T-helper 2 cell treated with Interferon-gamma antibody and Interleukin-4, amounts not matched to agents 100 ng/mL and 5 ng/mL, for 36 hours (primary cell): Measurements from ENCODE around the gene P3H3. TPM values are rescaled to one million over a fixed set of nuclear protein-coding genes. Genes with fewer than 3 reads are reported as not detected.

Source experiments
- intact Hi-C: fragments of 100-400 bp; cut with micrococcal nuclease; formaldehyde crosslinking; loops from one replicate; pipeline ENCODE4 v1.15.1; 2023
- total RNA-seq: library from RNA; stranded (reverse); gene quantifications from 2 replicates; pipeline ENCODE4 v1.2.3, GENCODE V29; 2022

Gene P3H3
- total RNA-seq, 1 donor from 2014 or later: 0.73 TPM

DNA sequence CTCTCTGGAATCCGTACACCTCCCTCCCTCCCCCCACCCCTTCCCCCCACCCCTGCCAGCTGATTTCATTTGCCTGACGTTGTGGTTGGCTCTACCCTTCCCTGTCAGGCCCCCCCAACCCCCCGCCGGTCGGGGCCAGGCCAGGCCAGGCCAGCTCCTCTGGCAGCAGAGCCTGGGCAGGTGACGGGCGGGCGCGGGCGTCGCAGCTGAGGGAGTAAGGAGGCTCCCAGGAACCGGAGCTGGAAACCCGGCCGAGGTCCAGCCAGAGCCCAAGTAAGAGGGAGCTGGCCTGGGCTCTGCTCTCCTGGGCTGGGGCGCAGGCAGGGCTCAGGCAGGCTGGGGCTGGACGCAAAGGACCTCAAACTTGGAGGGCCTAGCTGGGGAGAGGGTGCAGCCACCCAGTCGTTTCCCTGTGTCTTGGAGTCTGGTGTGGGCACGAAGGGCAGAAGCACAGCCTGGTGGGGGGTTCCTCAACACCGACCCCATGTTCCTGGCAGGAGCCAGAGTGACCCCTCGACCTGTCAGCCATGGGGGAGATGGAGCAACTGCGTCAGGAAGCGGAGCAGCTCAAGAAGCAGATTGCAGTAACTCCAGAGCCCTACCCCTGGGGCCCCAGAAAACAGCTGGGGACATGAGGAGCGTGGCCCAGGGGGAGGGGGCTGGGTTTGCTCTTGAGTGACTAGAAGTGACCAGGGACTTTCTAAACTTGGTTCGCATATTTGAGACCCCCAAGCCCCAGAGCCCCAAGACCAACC lies 12.7 kb downstream of the P3H3 start, which contains the start of gene GNB3:
Gene GNB3 (plus strand): TSS at position 165 of the 755 bp plus-strand sequence. CDS start 363 bp downstream, at position 528.
- intact Hi-C loops: no loop called here

DNA sequence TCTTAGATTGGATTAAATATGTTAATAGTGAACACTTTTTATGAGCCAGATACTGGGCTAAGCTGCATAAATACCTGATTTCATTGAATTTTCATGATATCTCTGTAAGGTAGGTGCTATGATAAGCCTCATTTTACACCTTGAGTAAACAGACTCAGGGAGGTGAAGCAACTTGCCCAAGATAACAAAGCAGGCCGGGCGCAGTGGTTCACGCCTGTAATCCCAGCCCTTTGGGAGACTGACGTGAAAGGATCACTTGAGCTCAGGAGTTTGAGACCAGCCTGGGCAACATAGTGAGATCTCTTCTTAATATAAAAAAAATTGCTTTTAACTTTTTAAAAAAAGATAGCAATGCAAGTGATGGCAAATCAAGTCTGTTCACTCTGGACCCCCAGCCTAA lies 13.9 kb downstream of the P3H3 start:
- intact Hi-C loops: no loop called here

DNA sequence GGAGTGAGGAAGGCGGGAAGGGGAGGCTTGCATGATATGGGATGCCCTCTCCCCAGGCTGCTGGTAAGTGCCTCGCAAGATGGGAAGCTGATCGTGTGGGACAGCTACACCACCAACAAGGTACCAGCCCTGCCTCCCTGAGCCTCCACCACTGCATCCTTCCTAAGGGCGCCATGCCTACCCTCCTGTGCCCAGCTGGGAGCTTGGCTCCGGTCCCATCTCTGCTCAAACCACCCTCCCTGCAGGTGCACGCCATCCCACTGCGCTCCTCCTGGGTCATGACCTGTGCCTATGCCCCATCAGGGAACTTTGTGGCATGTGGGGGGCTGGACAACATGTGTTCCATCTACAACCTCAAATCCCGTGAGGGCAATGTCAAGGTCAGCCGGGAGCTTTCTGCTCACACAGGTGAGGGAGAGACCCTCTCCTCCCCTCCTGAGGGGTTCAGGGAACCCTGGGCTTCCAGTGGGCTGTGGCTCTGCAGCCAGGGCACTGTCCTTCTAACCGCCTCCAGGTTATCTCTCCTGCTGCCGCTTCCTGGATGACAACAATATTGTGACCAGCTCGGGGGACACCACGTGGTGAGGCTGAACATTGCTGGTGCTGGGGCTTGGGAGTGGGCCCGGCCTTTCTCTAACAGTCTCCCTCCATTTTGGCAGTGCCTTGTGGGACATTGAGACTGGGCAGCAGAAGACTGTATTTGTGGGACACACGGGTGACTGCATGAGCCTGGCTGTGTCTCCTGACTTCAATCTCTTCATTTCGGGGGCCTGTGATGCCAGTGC lies 15.1 kb downstream of the P3H3 start:
- intact Hi-C loops: no loop called here

DNA sequence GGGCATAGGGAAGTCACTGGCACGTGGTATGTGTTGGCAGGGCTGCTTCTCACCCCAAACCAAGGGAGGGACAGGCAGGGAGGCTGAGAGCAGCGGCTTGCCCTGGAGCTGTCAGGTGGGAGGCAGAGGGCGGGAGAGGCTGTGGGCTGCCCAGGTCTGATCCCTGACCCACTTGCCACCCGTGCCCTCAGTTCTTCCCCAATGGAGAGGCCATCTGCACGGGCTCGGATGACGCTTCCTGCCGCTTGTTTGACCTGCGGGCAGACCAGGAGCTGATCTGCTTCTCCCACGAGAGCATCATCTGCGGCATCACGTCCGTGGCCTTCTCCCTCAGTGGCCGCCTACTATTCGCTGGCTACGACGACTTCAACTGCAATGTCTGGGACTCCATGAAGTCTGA lies 17.2 kb downstream of the P3H3 start:
- intact Hi-C loops: no loop called here

DNA sequence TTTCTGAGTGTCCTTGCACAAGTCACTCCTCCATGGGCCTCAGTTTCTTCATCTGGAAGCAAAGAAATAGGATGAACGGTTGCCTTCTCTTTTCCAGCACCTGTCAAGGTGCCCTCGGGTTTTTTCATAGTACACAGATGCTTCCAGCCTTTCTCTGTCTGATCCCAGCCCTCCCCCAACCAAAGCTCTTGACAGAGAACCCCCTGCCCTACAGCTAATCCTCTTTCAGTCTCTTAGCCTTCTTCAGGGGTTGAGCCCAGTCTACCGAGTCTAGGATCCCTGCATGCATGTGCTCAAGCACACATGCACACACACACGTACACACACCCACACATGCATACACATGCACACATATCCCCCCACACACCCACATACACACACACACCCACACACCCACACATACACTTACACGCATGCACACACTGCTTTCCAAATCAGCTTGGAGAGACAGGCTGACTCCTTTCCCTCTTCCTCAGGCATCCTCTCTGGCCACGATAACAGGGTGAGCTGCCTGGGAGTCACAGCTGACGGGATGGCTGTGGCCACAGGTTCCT lies 18.2 kb downstream of the P3H3 start:
- intact Hi-C loops: no loop called here

DNA sequence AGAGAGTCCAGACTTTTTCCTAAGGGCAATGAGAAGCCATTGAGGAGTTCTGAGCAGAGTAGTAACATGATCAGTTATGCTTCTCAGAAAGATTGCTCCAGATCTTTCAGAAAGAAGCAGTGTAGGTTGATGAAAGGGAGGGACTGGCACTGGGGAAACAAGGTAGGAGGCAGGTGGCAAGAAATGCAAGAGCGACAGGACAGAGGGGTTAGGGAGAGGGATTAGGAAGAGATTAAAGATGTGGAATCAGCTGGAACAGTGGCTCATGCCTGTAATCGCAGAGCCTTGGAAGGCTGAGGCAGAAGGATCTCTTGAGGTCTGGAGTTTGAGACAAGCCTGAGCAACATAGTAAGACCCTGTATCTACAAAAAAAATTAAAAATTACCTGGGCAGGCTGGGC lies 19.5 kb downstream of the P3H3 start:
- intact Hi-C loops: no loop called here

DNA sequence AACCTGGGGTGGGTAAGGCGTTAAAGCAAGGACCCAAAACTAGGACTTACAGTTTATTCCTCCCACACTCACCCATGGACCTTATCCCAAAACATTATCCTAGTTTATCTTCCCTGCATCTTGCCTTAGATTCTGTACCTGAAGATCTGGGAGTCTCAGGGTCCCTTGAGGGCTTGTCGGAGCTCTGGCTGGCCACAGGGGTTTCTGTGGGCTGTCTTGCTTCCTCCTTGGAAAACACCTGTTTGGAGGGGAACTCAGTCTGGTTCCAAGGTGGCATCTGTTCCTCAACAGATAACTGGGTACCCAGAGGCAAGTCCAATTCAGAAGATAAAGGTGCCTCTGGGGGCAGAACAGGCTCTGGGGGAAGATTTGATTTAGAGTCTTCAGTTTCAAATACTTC lies 21.2 kb downstream of the P3H3 start:
- intact Hi-C loops: no loop called here

DNA sequence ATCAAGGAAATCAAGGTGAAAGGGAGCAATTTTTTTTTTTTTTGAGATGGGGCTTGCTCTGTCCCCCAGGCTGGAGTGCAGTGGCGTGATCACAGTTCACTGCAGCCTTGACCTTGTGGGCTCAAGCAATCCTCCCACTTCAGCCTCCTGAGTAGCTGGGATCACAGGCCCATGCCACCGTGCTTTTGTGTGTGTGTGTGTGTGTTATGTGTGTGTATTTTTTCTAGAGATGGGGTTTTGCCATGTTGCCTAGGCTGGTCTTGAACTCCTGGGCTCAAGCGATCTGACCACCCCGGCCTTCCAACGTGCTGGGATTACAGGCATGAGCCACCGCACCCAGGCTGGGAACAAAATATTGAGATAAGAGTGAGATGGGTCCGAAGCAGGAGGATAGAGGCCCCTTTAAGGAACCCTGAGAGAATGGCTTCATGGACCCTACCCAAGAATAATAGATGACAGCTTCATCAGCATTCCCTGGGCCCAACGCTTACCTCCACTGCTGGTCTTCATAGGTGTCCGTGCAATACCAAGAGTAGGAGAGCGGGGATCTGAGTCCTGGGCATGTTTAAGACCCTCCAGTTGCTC lies 21.9 kb downstream of the P3H3 start:
- intact Hi-C loops: loop anchor here (5.0 kb wide), 2 partner anchors 283 to 358 kb away; partner anchors contain the start of genes MRPL51, NCAPD2 and NOP2

DNA sequence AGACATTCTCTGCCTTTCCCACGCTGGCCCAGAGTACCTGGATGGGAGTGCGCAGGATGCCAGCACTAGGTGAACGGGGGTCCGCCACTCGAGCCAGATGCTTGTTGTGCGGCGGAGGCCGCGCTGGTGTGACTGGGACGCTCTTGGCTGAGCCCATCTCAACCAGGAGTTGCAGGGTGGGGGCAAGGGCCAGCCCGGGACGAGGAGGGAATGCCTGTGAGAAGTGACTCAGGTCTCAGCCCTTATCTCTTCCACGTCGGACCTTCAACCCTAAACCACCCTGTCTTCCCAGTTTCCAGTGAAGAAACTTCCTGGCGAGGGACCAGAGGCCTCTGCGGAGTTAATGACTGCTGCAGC lies 22.6 kb downstream of the P3H3 start:
- intact Hi-C loops: loop anchor here (1.0 to 5.0 kb wide), 3 partner anchors 97 to 358 kb away; partner anchors contain the start of genes MLF2, MRPL51, NCAPD2 and NOP2

DNA sequence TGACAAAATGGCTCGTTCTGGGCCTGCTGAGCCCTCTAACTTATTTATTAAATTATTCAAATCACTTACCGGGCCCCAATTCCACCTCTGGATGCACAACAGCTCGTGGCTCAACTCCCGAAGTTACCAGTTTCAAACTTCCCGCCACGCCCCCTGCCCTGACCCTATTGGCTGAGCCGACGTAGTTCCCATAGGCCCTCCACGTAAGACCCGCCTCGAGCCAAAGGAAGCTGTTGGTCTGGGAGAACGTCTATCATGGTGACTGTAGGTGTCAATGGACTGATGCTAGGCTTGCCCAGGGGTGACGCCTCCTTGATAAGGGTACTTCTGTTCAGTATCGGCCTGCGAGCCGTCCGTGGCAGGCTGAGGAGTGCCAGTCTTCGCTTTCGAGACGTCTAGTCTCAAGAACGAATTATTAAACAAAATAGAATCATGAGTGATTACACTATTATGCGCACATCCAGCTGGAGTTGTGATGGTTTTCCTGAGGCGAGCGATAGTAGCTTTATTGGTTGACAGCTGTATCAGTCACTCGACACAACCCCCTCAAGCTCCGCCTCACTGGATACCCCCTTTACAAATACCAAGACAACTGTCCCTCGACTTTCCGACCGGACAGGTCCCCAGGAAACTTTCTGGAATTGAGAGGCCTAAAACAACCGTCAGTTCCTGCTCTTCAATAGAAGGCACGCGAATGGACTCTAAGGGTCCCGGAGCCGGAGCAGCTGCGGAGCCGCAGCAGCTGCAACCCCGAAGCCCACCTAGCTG lies 23.1 kb downstream of the P3H3 start, which contains the start of gene CDCA3:
Gene CDCA3 (minus strand): TSS at position 134 of the 768 bp plus-strand sequence. CDS start 334 bp downstream, outside the sequence.
- intact Hi-C loops: loop anchor here (1.0 to 5.0 kb wide), 3 partner anchors 98 to 359 kb away; partner anchors contain the start of genes MLF2, MRPL51, NCAPD2 and NOP2

DNA sequence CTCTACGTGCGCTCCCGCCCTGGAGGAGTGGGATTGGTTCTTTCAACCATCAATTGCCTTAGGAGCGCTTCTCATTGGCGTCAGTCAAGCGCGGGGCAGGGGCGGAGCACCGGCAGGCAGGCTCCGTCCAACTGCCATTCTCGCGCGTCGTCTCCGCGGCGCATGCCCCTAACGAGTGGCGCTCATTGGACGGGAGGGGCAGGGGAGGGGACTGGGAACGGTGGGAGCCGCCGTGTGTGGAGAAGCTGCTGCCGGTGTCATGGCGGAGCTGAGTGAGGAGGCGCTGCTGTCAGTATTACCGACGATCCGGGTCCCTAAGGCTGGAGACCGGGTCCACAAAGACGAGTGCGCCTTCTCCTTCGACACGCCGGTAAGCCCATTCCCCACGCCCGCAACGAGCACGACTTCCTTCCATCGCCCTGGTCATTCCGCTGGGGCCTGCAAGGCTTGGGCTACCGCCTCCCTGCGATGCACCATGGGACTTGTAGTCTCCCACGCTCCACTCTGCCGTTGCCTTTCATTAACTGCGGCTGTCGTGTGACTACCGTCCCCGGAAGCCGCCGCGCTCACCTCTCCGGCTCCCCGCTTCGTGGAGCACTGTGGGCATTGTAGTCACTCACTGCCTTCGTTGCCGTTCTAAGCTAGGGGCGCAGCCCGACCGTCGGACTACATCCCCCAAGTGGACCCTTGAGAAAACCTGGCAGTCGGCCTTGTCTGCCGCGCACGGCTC lies 23.9 kb downstream of the P3H3 start, which contains the start of gene USP5:
Gene USP5 (plus strand): TSS at position 230 of the 730 bp plus-strand sequence. CDS start 30 bp downstream, at position 260.
- intact Hi-C loops: loop anchor here (1.0 to 5.0 kb wide), 15 partner anchors 15 to 360 kb away; partner anchors contain the start of genes CHD4, COPS7A, EMG1 and GAPDH

DNA sequence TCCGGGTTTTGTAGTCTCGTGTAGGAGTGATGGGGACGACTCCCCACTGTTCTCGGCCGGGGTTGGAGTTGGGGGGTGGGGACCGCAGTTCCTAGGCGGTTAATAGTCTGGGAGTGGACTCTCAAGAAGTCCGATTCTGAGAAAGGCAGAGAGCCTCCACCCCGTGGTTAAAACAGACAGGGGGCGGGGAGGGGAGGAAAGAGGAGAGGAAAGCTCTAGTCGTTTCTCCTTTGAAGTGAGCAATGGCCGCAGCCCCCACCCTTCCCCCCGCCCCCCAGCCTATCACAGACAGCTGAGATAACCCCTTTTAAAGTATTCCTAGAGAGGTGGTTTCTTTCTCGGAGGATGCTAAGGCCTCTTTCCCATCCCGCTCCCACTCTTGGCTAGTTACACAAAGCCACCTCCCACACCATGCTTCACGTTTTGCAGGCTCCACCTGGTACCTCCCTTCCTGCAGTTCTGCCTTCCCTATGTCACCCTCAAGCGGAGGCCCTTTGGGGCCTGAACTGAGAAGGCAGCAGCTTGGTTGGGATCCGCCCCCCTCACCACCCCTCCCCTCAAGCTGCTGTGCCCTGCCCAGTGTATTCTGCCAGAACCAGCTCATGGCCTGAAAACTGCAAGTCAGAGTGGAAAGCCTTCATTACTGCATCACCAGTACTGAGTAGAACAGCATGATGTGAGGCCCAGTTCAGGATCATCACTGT lies 24.6 kb downstream of the P3H3 start:
- intact Hi-C loops: loop anchor here (1.0 to 5.0 kb wide), 14 partner anchors 14 to 361 kb away; partner anchors contain the start of genes CHD4, COPS7A, EMG1 and GAPDH

DNA sequence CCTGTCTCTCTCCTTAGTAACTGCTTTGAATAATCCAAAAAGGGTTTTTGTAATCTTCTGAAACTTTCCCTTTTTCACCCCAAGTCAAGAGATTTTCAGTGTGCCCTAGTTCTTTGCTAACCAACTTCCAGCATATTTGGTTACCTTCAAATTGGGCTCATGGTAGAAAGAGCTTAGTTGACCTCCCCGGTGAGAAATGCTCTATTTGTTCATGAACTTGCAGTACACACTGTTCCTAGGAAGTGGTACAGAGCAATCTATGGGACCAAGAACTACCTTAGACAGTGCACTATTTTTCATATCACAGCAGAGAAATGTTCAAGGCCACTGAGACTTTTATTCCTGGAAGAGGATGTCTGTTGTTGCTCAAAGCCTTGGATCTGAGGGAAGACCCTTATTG lies 25.4 kb downstream of the P3H3 start:
- intact Hi-C loops: loop anchor here (5.0 kb wide), 2 partner anchors 286 to 361 kb away; partner anchors contain the start of genes MRPL51, NCAPD2 and NOP2

DNA sequence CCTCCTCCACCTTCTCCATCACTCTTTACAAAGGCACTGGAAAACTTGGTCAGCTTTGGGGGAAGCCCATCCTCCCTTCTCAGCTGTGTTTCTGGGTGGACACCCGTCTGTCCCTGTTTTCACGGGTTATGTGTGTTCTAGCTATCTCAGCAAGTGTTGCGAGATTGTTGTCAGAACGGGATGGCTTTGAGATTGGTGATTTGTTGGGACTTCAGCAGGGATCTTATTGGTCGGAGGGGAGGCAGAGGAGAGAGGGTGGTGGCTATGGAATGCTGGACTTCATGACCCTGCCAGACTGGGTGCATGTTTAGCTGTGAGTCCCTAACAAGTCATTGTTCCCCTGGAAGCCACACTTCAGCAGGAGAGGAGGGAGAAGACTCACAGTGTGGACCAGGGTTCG lies 25.8 kb downstream of the P3H3 start:
- intact Hi-C loops: loop anchor here (5.0 kb wide), 2 partner anchors 287 to 362 kb away; partner anchors contain the start of genes MRPL51, NCAPD2 and NOP2

DNA sequence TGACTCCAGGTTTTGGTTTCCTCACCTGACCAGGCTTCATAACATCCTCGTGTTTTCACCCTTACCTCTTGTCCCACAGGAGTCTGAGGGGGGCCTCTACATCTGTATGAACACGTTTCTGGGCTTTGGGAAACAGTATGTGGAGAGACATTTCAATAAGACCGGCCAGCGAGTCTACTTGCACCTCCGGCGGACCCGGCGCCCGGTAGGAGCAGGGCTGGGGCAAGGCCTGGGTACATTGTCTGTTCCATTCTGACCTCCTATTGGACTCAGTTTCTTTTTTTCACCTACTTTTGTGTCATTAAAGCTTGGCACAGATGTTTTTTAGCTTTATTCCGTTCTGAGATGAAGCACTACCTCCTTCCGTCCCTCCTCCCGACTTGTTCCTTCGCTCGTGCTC lies 27.1 kb downstream of the P3H3 start:
- intact Hi-C loops: no loop called here

DNA sequence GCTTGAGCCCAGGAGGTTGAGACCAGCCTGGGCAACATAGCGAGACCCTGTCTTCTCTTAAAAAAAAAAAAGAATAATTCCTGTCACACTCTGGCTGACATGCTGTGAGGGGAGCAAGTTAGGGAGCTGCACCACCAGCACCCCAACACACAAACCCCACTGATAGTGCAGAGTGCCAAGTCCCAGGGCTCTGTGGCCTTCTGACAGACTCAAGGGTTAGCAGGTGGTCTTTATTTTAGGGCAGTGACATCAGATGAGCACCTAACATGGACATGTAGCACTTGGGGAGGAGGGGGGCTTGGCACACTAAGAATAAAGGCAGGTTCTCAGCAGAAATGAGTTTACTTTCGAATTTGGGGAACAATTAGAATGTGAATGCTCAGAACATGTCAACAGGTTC lies 30.6 kb downstream of the P3H3 start:
- intact Hi-C loops: no loop called here

DNA sequence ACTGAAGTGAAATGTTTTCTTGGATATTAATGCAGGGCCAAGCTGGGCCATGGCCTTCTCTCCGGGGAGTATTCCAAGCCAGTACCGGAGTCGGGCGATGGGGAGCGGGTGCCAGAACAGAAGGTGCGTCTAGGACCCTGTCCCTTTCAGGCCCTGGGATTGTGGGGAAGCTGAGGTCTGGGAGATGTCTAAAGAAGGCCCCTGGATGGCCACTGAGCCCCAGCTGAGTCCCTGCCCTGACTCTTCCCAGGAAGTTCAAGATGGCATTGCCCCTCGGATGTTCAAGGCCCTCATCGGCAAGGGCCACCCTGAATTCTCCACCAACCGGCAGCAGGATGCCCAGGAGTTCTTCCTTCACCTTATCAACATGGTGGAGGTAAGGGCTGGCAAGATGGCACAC lies 31.9 kb downstream of the P3H3 start:
- intact Hi-C loops: no loop called here

DNA sequence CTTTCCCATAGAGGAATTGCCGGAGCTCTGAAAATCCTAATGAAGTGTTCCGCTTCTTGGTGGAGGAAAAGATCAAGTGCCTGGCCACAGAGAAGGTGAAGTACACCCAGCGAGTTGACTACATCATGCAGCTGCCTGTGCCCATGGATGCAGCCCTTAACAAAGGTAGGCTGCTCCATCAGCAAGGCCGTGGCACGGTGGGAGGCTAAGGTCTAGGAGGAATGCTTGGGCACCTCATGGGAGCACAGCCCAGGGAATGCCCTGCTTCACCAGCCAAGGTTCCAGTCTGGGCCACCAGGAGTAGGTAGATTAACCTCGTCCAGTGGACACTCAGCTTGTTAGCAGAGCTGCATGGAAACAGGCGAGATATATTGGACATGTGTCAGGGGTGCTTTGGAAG lies 32.7 kb downstream of the P3H3 start:
- intact Hi-C loops: no loop called here

DNA sequence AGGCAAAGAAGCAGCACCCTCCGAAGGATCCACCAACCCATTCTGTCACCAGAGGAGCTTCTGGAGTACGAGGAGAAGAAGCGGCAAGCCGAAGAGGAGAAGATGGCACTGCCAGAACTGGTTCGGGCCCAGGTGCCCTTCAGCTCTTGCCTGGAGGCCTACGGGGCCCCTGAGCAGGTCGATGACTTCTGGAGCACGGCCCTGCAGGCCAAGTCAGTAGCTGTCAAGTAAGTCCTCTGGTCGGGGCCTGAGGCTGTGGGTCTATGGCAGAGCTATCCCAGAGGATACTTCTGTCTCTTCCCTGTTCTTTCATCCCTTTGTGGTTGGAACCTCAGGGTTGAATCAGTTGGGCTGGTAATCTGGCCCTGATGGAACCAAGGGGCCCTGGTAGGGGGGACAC lies 33.2 kb downstream of the P3H3 start:
- intact Hi-C loops: no loop called here
